ENCODE measurements around the gene LDHAL6A. TPM values are rescaled to one million over a fixed set of nuclear protein-coding genes. Genes with fewer than 3 reads are reported as not detected.

LDHAL6A gene
- total RNA-seq, 1 experiment from 2014 or later: not detected

DNA sequence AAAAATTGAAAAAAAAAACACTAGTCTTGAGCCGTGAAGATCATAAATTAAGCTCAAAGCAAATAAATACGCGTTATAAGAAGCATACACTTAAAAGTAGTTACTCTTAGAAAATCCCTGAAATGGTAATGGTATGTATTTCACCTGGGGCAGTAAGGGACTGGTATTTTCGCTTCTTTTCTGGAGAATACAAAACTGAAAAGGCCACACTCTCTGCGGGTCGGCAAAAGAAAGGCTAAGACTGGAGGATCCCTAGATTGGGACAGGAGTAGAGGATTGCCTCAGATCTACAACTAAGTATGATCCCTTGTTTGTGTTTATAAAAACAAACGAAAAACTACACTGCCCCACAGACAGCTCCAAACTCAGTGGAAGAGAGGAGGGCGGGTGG lies 70.5 kb downstream of the LDHAL6A start:
- no peak overlapping the region for H4K91ac ChIP-seq (ENCODE audit: insufficient read length, low read depth, low read length)
- no peak overlapping the region for H2BK15ac ChIP-seq (ENCODE audit: low read depth, low read length)
- H3K79me2 ChIP-seq (ENCODE audit: insufficient read depth, low read length): peaks cover 10% of the 10 kb centered on the region; the same call in 1 of the 2 replicates
- no CpG with 5 or more reads among the region's 8 CpGs for WGBS (ENCODE audit: extremely low coverage, insufficient read length, low lambda C conversion rate)
- H3K4me1 ChIP-seq (ENCODE audit: insufficient read depth, low read length): no peaks in the 10 kb centered on the region
- no peak overlapping the region for H3K14ac ChIP-seq (ENCODE audit: insufficient read depth, low read length)
- Mint-ChIP-seq H3K4me3 (peak overlapping the region; percentile 97 to 99), H3K36me3 (ENCODE audit: insufficient read depth in 1 of 3, low read depth in 3 of 3) (peaks cover 0 to 14% (median 14%) of the 10 kb centered on the region in 3 experiments; a peak in 4 of 7 replicates), H3K4me1 (peaks cover 6 to 7% of the 10 kb centered on the region in 2 experiments), H3K27me3 (ENCODE audit: low read depth) (no peaks in the 10 kb centered on the region), H3K9me3 (no peaks in the 10 kb centered on the region), H3K27ac (peak overlapping the region; percentile 99 to 100 (median 100))
- H4K5ac ChIP-seq (ENCODE audit: insufficient read length, low read depth, low read length): no peak overlapping the region
- H4K20me1 ChIP-seq (ENCODE audit: control insufficient read depth, insufficient read depth, insufficient read length): no peaks in the 10 kb centered on the region
- H2BK120ac ChIP-seq (ENCODE audit: low read depth, low read length, poor library complexity, severe bottlenecking): no peak overlapping the region
- H3K9ac ChIP-seq (ENCODE audit: extremely low read depth, insufficient read length, low read length): peak overlapping the region; percentile 64
- no peaks in the 10 kb centered on the region for H3K79me1 ChIP-seq (ENCODE audit: insufficient read depth, low read depth, low read length, poor library complexity, severe bottlenecking)
- H4K8ac ChIP-seq (replicated peaks; ENCODE audit: insufficient read length, low read depth, low read length): no peak overlapping the region
- no peak overlapping the region for H3K4ac ChIP-seq (ENCODE audit: low read depth, low read length)
- no peak overlapping the region for H3K56ac ChIP-seq (ENCODE audit: insufficient read length, low read depth, low read length)
- no peak overlapping the region for H3K23ac ChIP-seq (ENCODE audit: insufficient read length, low read depth, low read length)
- H3K27ac ChIP-seq (ENCODE audit: insufficient read length, low read depth, low read length): peak overlapping the region; percentile 27
- no peak overlapping the region for H2BK5ac ChIP-seq (ENCODE audit: insufficient read length, low read length)
- no peaks in the 10 kb centered on the region for H3K27me3 ChIP-seq (ENCODE audit: insufficient read depth, low read length)
- no peaks in the 10 kb centered on the region for H3K9me3 ChIP-seq (ENCODE audit: control insufficient read depth, low read depth, low read length)
- no peak overlapping the region for H3T11ph ChIP-seq (ENCODE audit: low read length)
- DNase-seq: no peak
- no peak overlapping the region for H3K18ac ChIP-seq (ENCODE audit: insufficient read length, low read depth, low read length)
- peak overlapping the region; percentile 73 for H3K4me2 ChIP-seq (ENCODE audit: insufficient read depth, insufficient read length, low read length)
- H2BK20ac ChIP-seq (ENCODE audit: low read depth, low read length, poor library complexity, severe bottlenecking): no peak overlapping the region
- no peak overlapping the region for H2BK12ac ChIP-seq (ENCODE audit: insufficient read length, low read depth, low read length)
- TF ChIP-seq, protein P1, sequence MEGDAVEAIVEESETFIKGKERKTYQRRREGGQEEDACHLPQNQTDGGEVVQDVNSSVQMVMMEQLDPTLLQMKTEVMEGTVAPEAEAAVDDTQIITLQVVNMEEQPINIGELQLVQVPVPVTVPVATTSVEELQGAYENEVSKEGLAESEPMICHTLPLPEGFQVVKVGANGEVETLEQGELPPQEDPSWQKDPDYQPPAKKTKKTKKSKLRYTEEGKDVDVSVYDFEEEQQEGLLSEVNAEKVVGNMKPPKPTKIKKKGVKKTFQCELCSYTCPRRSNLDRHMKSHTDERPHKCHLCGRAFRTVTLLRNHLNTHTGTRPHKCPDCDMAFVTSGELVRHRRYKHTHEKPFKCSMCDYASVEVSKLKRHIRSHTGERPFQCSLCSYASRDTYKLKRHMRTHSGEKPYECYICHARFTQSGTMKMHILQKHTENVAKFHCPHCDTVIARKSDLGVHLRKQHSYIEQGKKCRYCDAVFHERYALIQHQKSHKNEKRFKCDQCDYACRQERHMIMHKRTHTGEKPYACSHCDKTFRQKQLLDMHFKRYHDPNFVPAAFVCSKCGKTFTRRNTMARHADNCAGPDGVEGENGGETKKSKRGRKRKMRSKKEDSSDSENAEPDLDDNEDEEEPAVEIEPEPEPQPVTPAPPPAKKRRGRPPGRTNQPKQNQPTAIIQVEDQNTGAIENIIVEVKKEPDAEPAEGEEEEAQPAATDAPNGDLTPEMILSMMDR (conservative IDR thresholded peaks at IDR 0.05): no peak
- H2AFZ ChIP-seq (ENCODE audit: low read length): no peak overlapping the region
- H2AK5ac ChIP-seq (ENCODE audit: insufficient read length, low read length): no peak overlapping the region
- H3K23me2 ChIP-seq (ENCODE audit: insufficient read length, low read depth, low read length, poor library complexity, severe bottlenecking): no peaks in the 10 kb centered on the region
